ENCODE measurements around the gene TNKS1BP1.

GRCh38 chr11:57356268-57356667 is 31.5 kb upstream of the TNKS1BP1 start:
- no peak for TF ChIP-seq CTCF (IDR thresholded peaks at IDR 0.05)
- TF ChIP-seq RXRA (IDR thresholded peaks at IDR 0.05; ENCODE audit: borderline replicate concordance, low read depth) = no peak
- no peak for TF ChIP-seq MXI1 (IDR thresholded peaks at IDR 0.05; ENCODE audit: low read depth, low read length)
- no peak for TF ChIP-seq FOSL2 (IDR thresholded peaks at IDR 0.05; ENCODE audit: borderline replicate concordance, low read depth)
- TF ChIP-seq EP300 (IDR thresholded peaks at IDR 0.05; ENCODE audit: borderline replicate concordance in 1 of 2, low read depth in 1 of 2, low read length in 1 of 2) = no peak
- TF ChIP-seq USF1 (IDR thresholded peaks at IDR 0.05; ENCODE audit: borderline replicate concordance, low read depth) = no peak
- TF ChIP-seq POLR2AphosphoS5 (IDR thresholded peaks at IDR 0.05; ENCODE audit: low read depth, low read length) = no peak
- no peak for TF ChIP-seq FOXJ3 (CRISPR knock-in tag; IDR thresholded peaks at IDR 0.05)
- TF ChIP-seq SIN3A (IDR thresholded peaks at IDR 0.05; ENCODE audit: borderline replicate concordance, low read depth, low read length) = no peak
- no peak for TF ChIP-seq EZH2phosphoT487 (IDR thresholded peaks at IDR 0.05; ENCODE audit: borderline replicate concordance, low read depth)
- TF ChIP-seq YY1 (IDR thresholded peaks at IDR 0.05; ENCODE audit: low read depth) = no peak
